ENCODE measurements around the gene TUBA3D. TPM values are rescaled to one million over a fixed set of nuclear protein-coding genes. Genes with fewer than 3 reads are reported as not detected.
A peak's percentile ranks its signal among the peaks of the same experiment; 100 is the strongest.
"Not testable (repeated sequence)": the region's sequence is repeated elsewhere in the genome, so short reads cannot be mapped to it uniquely, and the experiment has no call there.

The TUBA3D gene
- total and polyA plus RNA-seq, 4 donors = 0.02 TPM; not detected in 3

- ATAC-seq (ENCODE audit: insufficient read depth, low FRiP score); H3K9me3 ChIP-seq (ENCODE audit: control insufficient read depth in 4 of 4, insufficient read depth in 3 of 4, low read length in 3 of 4); H3K36me3 ChIP-seq (ENCODE audit: control insufficient read depth in 4 of 4, insufficient read depth in 4 of 4, low read length in 4 of 4); DNase-seq; H3K27me3 ChIP-seq (ENCODE audit: control insufficient read depth in 3 of 3, insufficient read depth in 3 of 3, low read length in 2 of 3): not testable (repeated sequence)
- peaks cover 0 to 12% (median 0%) of the 10 kb centered on the region in 5 donors for H3K4me1 ChIP-seq (ENCODE audit: control insufficient read depth in 5 of 5, insufficient read depth in 5 of 5, low read length in 5 of 5)
- WGBS, 2 donors = 0% methylated on average over 24 to 53 of the region's 53 CpGs
- H3K9ac ChIP-seq (ENCODE audit: insufficient read depth in 1 of 2, low read length in 2 of 2) = peak within 1 kb of the TSS; percentile 94 to 95
- peak within 1 kb of the TSS; percentile 93 to 97 for H3K27ac ChIP-seq (ENCODE audit: low read depth in 1 of 2, low read length in 1 of 2)
- peak within 1 kb of the TSS; percentile 80 for H3K4me3 ChIP-seq
Observed at GRCh38 chr2:131492015-131492417, 16.1 kb downstream of the TUBA3D start, which contains the start of gene MZT2A. Gene MZT2A, minus strand, starts transcription at chr2:131492397. Its CDS starts 21 bp downstream, at chr2:131492376.

DNA sequence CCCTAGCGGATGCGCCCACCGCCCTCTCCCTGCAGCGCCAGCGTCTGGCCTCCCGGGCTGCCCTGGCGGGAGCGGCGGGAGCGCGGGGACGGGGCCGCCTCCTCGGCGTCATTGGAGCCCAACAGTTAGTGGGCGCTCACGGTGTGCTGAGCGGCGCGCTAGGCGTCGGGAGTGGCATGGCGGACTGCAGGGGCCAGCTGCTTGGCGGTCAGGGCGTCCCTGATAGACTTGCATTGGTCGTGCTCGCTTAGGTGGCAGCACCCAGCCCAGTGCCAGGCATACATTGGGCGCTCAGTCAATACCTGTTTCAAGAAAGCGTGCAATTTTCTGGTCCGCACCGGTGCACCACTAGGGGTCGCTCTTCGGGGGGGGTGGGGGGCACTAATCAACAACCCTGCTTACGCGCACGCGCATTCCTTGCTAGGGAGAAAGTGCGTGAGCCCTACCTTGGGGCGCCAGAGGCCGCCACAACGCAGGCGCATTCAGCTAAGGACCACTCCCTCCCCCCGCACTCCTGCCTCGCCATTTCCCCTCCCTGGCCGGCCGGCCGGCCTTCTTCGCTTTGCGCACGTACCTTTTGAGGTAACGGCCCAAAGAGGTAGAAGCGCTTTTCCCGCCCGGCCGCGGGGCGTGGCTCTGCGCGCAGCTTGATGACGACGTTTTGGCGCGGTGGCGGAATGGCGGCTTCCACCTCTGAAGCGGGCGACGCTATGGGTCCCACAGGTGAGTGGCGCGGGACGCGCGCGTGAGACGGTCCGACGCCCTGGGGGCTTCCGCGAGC is 16.7 kb downstream of the TUBA3D start:
- Histone ChIP-seq H3K9me3 (ENCODE audit: control insufficient read depth in 4 of 4, insufficient read depth in 3 of 4, low read length in 3 of 4) (no peaks in the 10 kb centered on the region), H3K9ac (ENCODE audit: insufficient read depth in 1 of 2, low read length in 2 of 2) (peak overlapping the region; percentile 94 to 95), H3K27me3 (ENCODE audit: control insufficient read depth in 3 of 3, insufficient read depth in 3 of 3, low read length in 2 of 3) (no peaks in the 10 kb centered on the region), H3K4me1 (ENCODE audit: control insufficient read depth in 5 of 5, insufficient read depth in 5 of 5, low read length in 5 of 5) (peaks cover 0 to 12% (median 0%) of the 10 kb centered on the region in 5 donors), H3K36me3 (ENCODE audit: control insufficient read depth in 4 of 4, insufficient read depth in 4 of 4, low read length in 4 of 4) (peaks cover 0 to 2% (median 0%) of the 10 kb centered on the region in 4 donors), H3K27ac (ENCODE audit: low read depth in 1 of 2, low read length in 1 of 2) (peak overlapping the region; percentile 93 to 97), H3K4me3 (peak overlapping the region; percentile 80)
- TF ChIP-seq, protein P1, sequence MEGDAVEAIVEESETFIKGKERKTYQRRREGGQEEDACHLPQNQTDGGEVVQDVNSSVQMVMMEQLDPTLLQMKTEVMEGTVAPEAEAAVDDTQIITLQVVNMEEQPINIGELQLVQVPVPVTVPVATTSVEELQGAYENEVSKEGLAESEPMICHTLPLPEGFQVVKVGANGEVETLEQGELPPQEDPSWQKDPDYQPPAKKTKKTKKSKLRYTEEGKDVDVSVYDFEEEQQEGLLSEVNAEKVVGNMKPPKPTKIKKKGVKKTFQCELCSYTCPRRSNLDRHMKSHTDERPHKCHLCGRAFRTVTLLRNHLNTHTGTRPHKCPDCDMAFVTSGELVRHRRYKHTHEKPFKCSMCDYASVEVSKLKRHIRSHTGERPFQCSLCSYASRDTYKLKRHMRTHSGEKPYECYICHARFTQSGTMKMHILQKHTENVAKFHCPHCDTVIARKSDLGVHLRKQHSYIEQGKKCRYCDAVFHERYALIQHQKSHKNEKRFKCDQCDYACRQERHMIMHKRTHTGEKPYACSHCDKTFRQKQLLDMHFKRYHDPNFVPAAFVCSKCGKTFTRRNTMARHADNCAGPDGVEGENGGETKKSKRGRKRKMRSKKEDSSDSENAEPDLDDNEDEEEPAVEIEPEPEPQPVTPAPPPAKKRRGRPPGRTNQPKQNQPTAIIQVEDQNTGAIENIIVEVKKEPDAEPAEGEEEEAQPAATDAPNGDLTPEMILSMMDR (IDR thresholded peaks at IDR 0.05; ENCODE audit: control extremely low read depth, extremely low read depth) = peak; percentile 43
- WGBS, 2 donors = 0% methylated on average over 76 to 79 of the region's 79 CpGs
- DNase-seq = peak; percentile 94 to 97 (median 96)
- ATAC-seq (ENCODE audit: insufficient read depth, low FRiP score) = peak; percentile 84

DNA sequence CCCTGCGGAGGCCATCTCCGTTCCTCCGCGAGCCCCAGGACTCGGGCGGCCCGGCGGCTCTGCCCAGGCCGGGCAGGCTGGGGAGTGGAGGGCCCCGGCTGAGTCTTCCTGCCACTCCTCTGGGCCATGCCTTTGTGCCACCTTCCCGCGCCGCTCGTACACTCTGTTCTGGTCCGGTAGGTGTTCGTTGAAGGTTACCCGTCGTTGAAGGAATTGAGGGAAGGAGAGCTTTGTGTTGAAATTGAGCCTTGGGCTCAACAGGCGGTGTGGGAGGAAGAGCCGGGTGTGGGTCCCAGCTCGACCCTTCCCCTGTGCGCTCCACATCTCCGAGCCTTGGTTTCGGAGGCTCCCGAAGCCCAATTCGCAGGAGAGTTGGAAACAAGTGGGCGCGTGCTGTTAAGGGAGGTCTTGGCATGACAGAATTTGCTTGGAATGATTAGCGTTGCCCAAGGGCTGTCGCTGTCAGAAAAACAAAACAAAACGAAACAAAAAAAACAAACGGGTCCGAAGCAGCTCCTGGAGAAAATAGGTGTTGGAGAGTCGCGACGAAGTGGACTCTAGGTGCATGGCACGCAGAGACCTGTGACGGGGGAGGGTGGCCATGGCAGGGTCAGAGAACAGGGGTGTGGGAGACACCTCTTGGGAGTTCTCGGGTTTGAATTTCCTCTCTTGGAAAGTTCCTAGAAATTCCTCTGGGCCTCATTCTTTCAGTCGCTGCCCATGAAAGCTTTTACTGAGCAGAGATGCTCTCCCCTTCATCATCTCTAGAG is 17.5 kb downstream of the TUBA3D start:
- TF ChIP-seq, protein P1 (IDR thresholded peaks at IDR 0.05; ENCODE audit: control extremely low read depth, extremely low read depth) = no peak
- no peaks in the 10 kb centered on the region for H3K9me3 ChIP-seq (ENCODE audit: control insufficient read depth in 4 of 4, insufficient read depth in 3 of 4, low read length in 3 of 4)
- H3K4me3 ChIP-seq = peak overlapping the region; percentile 80
- DNase-seq (peak in 2 of 3 donors; percentile 16 to 25), ATAC-seq (ENCODE audit: insufficient read depth, low FRiP score) (peak; percentile 14)
- H3K27me3 ChIP-seq (ENCODE audit: control insufficient read depth in 3 of 3, insufficient read depth in 3 of 3, low read length in 2 of 3) = no peaks in the 10 kb centered on the region
- H3K4me1 ChIP-seq (ENCODE audit: control insufficient read depth in 5 of 5, insufficient read depth in 5 of 5, low read length in 5 of 5) = peaks cover 0 to 12% (median 0%) of the 10 kb centered on the region in 5 donors
- peak overlapping the region; percentile 93 to 97 for H3K27ac ChIP-seq (ENCODE audit: low read depth in 1 of 2, low read length in 1 of 2)
- H3K36me3 ChIP-seq (ENCODE audit: control insufficient read depth in 4 of 4, insufficient read depth in 4 of 4, low read length in 4 of 4) = peaks cover 0 to 5% (median 0%) of the 10 kb centered on the region in 4 donors
- 1% methylated on average over 40 of the region's 40 CpGs for WGBS, 2 donors
- peak overlapping the region; percentile 94 to 95 for H3K9ac ChIP-seq (ENCODE audit: insufficient read depth in 1 of 2, low read length in 2 of 2)

DNA sequence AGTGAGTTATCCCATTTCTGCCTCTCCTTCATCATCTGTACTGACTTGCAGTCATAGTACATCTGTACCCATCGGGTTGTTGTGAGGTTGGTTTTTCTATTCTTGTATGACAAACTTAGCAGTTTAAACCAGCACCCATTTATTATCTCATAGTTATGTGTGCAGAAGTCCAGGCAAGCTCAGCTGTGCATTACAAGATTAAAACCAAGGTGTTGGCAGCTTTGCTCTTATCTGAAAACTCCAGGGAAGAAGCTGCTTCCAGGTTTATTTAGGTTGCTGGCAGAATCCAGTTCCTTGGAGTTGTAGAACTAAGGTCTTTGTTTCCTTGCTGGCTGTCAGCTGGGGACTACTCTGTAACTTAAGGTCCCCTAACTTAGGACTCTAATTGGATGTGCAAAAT is 19.6 kb downstream of the TUBA3D start:
- DNase-seq; H3K36me3 ChIP-seq (ENCODE audit: control insufficient read depth in 4 of 4, insufficient read depth in 4 of 4, low read length in 4 of 4); H3K27ac ChIP-seq (ENCODE audit: low read depth in 1 of 2, low read length in 1 of 2); H3K9me3 ChIP-seq (ENCODE audit: control insufficient read depth in 4 of 4, insufficient read depth in 3 of 4, low read length in 3 of 4); H3K27me3 ChIP-seq (ENCODE audit: control insufficient read depth in 3 of 3, insufficient read depth in 3 of 3, low read length in 2 of 3); H3K9ac ChIP-seq (ENCODE audit: insufficient read depth in 1 of 2, low read length in 2 of 2); H3K4me3 ChIP-seq; ATAC-seq (ENCODE audit: insufficient read depth, low FRiP score): not testable (repeated sequence)
- 91 to 95% methylated on average over 1 of the region's 1 CpG for WGBS, 2 donors
- H3K4me1 ChIP-seq (ENCODE audit: control insufficient read depth in 5 of 5, insufficient read depth in 5 of 5, low read length in 5 of 5) = peaks cover 0 to 12% (median 0%) of the 10 kb centered on the region in 5 donors

GRCh38 chr2:131498321-131498973 is 22.5 kb downstream of the TUBA3D start:
- 48 to 71% methylated on average over 8 of the region's 8 CpGs for WGBS, 2 donors
- H3K27ac ChIP-seq (ENCODE audit: low read depth in 1 of 2, low read length in 1 of 2) = peak overlapping the region in 1 of 2 donors; percentile 53
- H3K27me3 ChIP-seq (ENCODE audit: control insufficient read depth in 3 of 3, insufficient read depth in 3 of 3, low read length in 2 of 3); ATAC-seq (ENCODE audit: insufficient read depth, low FRiP score); DNase-seq; H3K9ac ChIP-seq (ENCODE audit: insufficient read depth in 1 of 2, low read length in 2 of 2); H3K4me1 ChIP-seq (ENCODE audit: control insufficient read depth in 5 of 5, insufficient read depth in 5 of 5, low read length in 5 of 5); H3K9me3 ChIP-seq (ENCODE audit: control insufficient read depth in 4 of 4, insufficient read depth in 3 of 4, low read length in 3 of 4); H3K4me3 ChIP-seq: not testable (repeated sequence)
- H3K36me3 ChIP-seq (ENCODE audit: control insufficient read depth in 4 of 4, insufficient read depth in 4 of 4, low read length in 4 of 4) = peaks cover 0 to 20% (median 8%) of the 10 kb centered on the region in 4 donors

- 99 to 100% methylated on average over 4 of the region's 4 CpGs for WGBS, 2 donors
- H3K9ac ChIP-seq (ENCODE audit: insufficient read depth in 1 of 2, low read length in 2 of 2); H3K27me3 ChIP-seq (ENCODE audit: control insufficient read depth in 3 of 3, insufficient read depth in 3 of 3, low read length in 2 of 3); DNase-seq; ATAC-seq (ENCODE audit: insufficient read depth, low FRiP score); H3K27ac ChIP-seq (ENCODE audit: low read depth in 1 of 2, low read length in 1 of 2); H3K9me3 ChIP-seq (ENCODE audit: control insufficient read depth in 4 of 4, insufficient read depth in 3 of 4, low read length in 3 of 4); H3K4me3 ChIP-seq; H3K4me1 ChIP-seq (ENCODE audit: control insufficient read depth in 5 of 5, insufficient read depth in 5 of 5, low read length in 5 of 5): not testable (repeated sequence)
- H3K36me3 ChIP-seq (ENCODE audit: control insufficient read depth in 4 of 4, insufficient read depth in 4 of 4, low read length in 4 of 4) = peaks cover 6 to 41% (median 12%) of the 10 kb centered on the region in 4 donors
Observed at GRCh38 chr2:131503587-131503986, 27.7 kb downstream of the TUBA3D start.

Measured in lung (tissue), 12 donors.